Vagina (tissue), 2 donors: ENCODE results near the gene EIF2AK3.

Experiments
- POLR2A ChIP-seq, 2 donors: fragments of 450-650 bp; IDR thresholded peaks; one replicate each; pipeline ENCODE4 v1.6.1; 2017; ENCODE audit warnings: antibody characterized with exemption in 2 of 2, mild to moderate bottlenecking in 2 of 2, moderate library complexity in 2 of 2
- POLR2AphosphoS5 ChIP-seq, 2 donors: sonication (generic); formaldehyde crosslinking; IDR thresholded peaks; one replicate each; pipeline ENCODE4 v1.9.0; 2017; ENCODE audit warnings: antibody characterized with exemption in 2 of 2, mild to moderate bottlenecking in 2 of 2, low read depth in 1 of 2; ENCODE audit not compliant: insufficient read depth in 1 of 2
- TF ChIP-seq, protein P1 (sequence below), 3 experiments: fragments of 450-650 bp in 2 of 3; fragments of 200-600 bp in 1 of 3; sonication (generic) in 1 of 3; IDR thresholded peaks; one replicate each; pipeline ENCODE4 v1.5.1; 2017 to 2019; ENCODE audit warnings: antibody characterized with exemption in 3 of 3, mild to moderate bottlenecking in 2 of 3, moderate library complexity in 2 of 3

DNA sequence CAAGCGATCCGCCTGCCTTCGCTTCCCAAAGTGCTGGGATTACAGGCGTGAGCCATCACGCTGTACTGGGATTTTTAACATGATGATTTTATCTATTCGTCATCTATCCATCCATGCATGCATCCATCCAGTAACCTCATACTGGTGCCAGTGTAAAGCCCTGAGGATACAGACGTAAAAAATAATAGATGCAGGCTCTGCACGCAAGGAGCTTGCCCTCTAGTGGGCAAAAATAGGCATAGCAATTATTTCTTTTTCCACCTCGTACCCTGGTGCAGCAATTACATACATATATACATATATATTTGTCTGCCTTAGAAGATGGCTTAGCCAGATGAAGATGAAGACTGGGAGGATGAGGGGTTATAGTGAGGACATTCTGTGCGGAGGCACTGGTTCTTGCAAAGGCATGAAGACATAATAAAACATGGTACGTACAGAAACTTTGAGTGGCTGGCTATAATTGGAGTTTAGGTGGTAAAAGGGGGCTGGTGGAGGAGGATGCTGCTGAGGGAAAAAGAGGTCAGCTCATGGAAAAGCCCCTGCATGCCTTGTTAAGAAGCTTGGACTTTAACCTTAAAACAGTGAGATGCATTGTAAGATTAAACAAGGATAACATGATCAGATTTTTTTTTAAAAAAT, 44.6 kb upstream of the EIF2AK3 start:
- TF ChIP-seq, protein P1, sequence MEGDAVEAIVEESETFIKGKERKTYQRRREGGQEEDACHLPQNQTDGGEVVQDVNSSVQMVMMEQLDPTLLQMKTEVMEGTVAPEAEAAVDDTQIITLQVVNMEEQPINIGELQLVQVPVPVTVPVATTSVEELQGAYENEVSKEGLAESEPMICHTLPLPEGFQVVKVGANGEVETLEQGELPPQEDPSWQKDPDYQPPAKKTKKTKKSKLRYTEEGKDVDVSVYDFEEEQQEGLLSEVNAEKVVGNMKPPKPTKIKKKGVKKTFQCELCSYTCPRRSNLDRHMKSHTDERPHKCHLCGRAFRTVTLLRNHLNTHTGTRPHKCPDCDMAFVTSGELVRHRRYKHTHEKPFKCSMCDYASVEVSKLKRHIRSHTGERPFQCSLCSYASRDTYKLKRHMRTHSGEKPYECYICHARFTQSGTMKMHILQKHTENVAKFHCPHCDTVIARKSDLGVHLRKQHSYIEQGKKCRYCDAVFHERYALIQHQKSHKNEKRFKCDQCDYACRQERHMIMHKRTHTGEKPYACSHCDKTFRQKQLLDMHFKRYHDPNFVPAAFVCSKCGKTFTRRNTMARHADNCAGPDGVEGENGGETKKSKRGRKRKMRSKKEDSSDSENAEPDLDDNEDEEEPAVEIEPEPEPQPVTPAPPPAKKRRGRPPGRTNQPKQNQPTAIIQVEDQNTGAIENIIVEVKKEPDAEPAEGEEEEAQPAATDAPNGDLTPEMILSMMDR (IDR thresholded peaks at IDR 0.05): peak; percentile 48 to 81 (median 80)
- TF ChIP-seq POLR2A (IDR thresholded peaks at IDR 0.05): no peak
- no peak for TF ChIP-seq POLR2AphosphoS5 (IDR thresholded peaks at IDR 0.05; ENCODE audit: insufficient read depth in 1 of 2, low read depth in 1 of 2)
